Measurements from ENCODE around the gene THRAP3.
A peak's percentile ranks its signal among the peaks of the same experiment; 100 is the strongest.
"Not testable (repeated sequence)": the region's sequence is repeated elsewhere in the genome, so short reads cannot be mapped to it uniquely, and the experiment has no call there.

Gene THRAP3, protein sequence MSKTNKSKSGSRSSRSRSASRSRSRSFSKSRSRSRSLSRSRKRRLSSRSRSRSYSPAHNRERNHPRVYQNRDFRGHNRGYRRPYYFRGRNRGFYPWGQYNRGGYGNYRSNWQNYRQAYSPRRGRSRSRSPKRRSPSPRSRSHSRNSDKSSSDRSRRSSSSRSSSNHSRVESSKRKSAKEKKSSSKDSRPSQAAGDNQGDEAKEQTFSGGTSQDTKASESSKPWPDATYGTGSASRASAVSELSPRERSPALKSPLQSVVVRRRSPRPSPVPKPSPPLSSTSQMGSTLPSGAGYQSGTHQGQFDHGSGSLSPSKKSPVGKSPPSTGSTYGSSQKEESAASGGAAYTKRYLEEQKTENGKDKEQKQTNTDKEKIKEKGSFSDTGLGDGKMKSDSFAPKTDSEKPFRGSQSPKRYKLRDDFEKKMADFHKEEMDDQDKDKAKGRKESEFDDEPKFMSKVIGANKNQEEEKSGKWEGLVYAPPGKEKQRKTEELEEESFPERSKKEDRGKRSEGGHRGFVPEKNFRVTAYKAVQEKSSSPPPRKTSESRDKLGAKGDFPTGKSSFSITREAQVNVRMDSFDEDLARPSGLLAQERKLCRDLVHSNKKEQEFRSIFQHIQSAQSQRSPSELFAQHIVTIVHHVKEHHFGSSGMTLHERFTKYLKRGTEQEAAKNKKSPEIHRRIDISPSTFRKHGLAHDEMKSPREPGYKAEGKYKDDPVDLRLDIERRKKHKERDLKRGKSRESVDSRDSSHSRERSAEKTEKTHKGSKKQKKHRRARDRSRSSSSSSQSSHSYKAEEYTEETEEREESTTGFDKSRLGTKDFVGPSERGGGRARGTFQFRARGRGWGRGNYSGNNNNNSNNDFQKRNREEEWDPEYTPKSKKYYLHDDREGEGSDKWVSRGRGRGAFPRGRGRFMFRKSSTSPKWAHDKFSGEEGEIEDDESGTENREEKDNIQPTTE

DNA sequence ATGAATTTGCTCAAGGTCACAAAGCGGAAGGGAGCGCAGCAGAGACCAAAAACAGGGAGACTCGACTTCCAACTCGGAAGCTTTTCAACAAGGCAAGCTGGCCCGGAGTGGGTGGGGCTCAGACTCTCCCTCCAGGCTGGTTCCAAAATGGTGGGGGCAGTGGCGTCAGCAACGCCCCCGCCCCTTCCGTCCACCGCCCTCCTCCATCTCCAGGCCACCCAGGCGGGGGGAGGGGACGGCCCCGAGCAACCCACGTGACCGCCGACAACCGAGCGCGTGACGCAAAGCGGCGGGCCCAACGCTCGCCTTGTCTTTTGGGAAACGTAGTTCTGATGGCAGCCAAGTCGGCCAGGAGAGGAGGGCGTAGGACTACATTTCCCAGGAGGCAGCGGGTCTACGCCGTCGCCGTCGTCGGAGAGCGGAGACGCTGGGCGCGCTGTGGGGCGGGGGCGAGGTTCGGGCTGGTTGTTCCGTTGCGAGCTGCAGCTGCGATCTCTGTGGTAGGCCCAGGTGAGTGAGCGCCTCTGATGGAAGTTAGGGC lies at the start of gene THRAP3:
Gene THRAP3, plus strand, starts transcription at position 448 of the 541 bp plus-strand sequence. CDS start 58,121 bp downstream, outside the sequence.
- H3K36me3 Mint-ChIP-seq = peaks cover 7% of the 10 kb centered on the region
- peak within 1 kb of the TSS; percentile 99 for H3K27ac Mint-ChIP-seq
- no peaks in the 10 kb centered on the region for H3K27me3 Mint-ChIP-seq
- peaks cover 31% of the 10 kb centered on the region for H3K4me1 Mint-ChIP-seq (ENCODE audit: low read depth)
- H3K9me3 Mint-ChIP-seq (ENCODE audit: low read depth) = no peaks in the 10 kb centered on the region
- H3K4me3 Mint-ChIP-seq = peak within 1 kb of the TSS; percentile 99

- H3K4me1 Mint-ChIP-seq (ENCODE audit: low read depth) = peaks cover 21% of the 10 kb centered on the region
- H3K9me3 Mint-ChIP-seq (ENCODE audit: low read depth) = no peaks in the 10 kb centered on the region
- peak overlapping the region; percentile 34 for H3K27ac Mint-ChIP-seq
- no peaks in the 10 kb centered on the region for H3K27me3 Mint-ChIP-seq
- no peaks in the 10 kb centered on the region for H3K36me3 Mint-ChIP-seq
- H3K4me3 Mint-ChIP-seq = no peak overlapping the region
Measured at GRCh38 chr1:36174713-36175112, 49.5 kb upstream of the THRAP3 start.

- Mint-ChIP-seq H3K27me3 (no peaks in the 10 kb centered on the region), H3K4me3 (no peak overlapping the region), H3K36me3 (no peaks in the 10 kb centered on the region), H3K27ac (peak overlapping the region; percentile 34), H3K9me3 (ENCODE audit: low read depth) (no peaks in the 10 kb centered on the region), H3K4me1 (ENCODE audit: low read depth) (peaks cover 16% of the 10 kb centered on the region)
Measured at GRCh38 chr1:36175137-36176095, 48.8 kb upstream of the THRAP3 start.

GRCh38 chr1:36176106-36176949 lies 47.9 kb upstream of the THRAP3 start:
- peaks cover 3% of the 10 kb centered on the region for H3K36me3 Mint-ChIP-seq
- H3K4me3 Mint-ChIP-seq = no peak overlapping the region
- peaks cover 17% of the 10 kb centered on the region for H3K4me1 Mint-ChIP-seq (ENCODE audit: low read depth)
- no peaks in the 10 kb centered on the region for H3K9me3 Mint-ChIP-seq (ENCODE audit: low read depth)
- H3K27me3 Mint-ChIP-seq = no peaks in the 10 kb centered on the region
- H3K27ac Mint-ChIP-seq = no peak overlapping the region

DNA sequence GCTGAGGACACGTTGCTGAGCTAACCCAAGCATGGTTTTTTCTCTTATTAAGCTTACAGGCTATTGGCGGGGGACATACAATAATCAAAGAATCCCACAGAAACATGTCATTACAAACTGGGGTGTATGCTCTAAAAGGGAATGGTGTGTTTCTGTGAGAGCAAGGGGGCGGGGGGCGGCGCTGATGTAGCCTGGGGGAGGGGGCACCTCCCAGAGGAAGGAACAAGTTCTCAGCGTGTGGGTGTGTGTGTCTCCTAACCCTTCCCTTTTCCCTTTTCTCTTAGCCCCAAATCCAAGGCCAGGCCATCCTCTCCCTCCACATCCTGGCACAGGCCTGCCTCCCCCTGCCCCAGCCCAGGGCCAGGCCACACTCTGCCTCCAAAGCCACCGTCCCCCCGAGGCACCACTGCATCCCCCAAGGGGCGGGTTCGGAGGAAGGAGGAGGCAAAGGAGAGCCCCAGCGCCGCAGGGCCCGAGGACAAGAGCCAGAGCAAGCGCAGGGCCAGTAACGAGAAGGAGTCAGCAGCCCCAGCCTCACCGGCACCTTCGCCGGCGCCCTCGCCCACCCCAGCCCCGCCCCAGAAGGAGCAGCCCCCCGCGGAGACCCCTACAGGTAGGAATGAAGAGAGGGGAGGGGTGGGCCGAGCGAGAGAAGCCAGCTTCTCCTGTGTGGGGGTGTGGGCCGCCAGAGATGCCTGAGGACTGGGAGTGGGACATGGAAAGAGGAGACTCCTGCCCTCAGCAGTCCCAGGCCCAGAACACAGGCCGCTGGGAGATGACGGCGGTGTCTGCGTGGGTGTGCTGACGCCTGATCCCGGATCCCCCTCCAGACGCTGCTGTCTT lies 46.4 kb upstream of the THRAP3 start:
- Mint-ChIP-seq H3K27me3 (no peaks in the 10 kb centered on the region), H3K4me3 (no peak overlapping the region), H3K4me1 (ENCODE audit: low read depth) (peaks cover 14% of the 10 kb centered on the region), H3K27ac (no peak overlapping the region), H3K9me3 (ENCODE audit: low read depth) (no peaks in the 10 kb centered on the region), H3K36me3 (peaks cover 3% of the 10 kb centered on the region)

GRCh38 chr1:36178471-36179219 lies 45.6 kb upstream of the THRAP3 start:
- no peaks in the 10 kb centered on the region for H3K9me3 Mint-ChIP-seq (ENCODE audit: low read depth)
- H3K36me3 Mint-ChIP-seq = peaks cover 3% of the 10 kb centered on the region
- H3K4me1 Mint-ChIP-seq (ENCODE audit: low read depth) = peaks cover 9% of the 10 kb centered on the region
- no peak overlapping the region for H3K4me3 Mint-ChIP-seq
- H3K27ac Mint-ChIP-seq = no peak overlapping the region
- H3K27me3 Mint-ChIP-seq = no peaks in the 10 kb centered on the region

- Mint-ChIP-seq H3K36me3 (peaks cover 3% of the 10 kb centered on the region), H3K27ac (no peak overlapping the region), H3K4me1 (ENCODE audit: low read depth) (peaks cover 6% of the 10 kb centered on the region), H3K27me3 (no peaks in the 10 kb centered on the region), H3K9me3 (ENCODE audit: low read depth) (no peaks in the 10 kb centered on the region), H3K4me3 (no peak overlapping the region)
Measured at GRCh38 chr1:36179220-36179600, 45.0 kb upstream of the THRAP3 start.

- peaks cover 6% of the 10 kb centered on the region for H3K4me1 Mint-ChIP-seq (ENCODE audit: low read depth)
- H3K36me3 Mint-ChIP-seq = peaks cover 3% of the 10 kb centered on the region
- H3K9me3 Mint-ChIP-seq (ENCODE audit: low read depth) = no peaks in the 10 kb centered on the region
- H3K4me3 Mint-ChIP-seq = no peak overlapping the region
- peak overlapping the region; percentile 56 for H3K27ac Mint-ChIP-seq
- no peaks in the 10 kb centered on the region for H3K27me3 Mint-ChIP-seq
Measured at GRCh38 chr1:36182734-36183133, 41.5 kb upstream of the THRAP3 start.

- Mint-ChIP-seq H3K4me3 (no peak overlapping the region), H3K36me3 (peaks cover 3% of the 10 kb centered on the region), H3K4me1 (ENCODE audit: low read depth) (peaks cover 11% of the 10 kb centered on the region), H3K27ac (peak overlapping the region; percentile 56), H3K27me3 (no peaks in the 10 kb centered on the region), H3K9me3 (ENCODE audit: low read depth) (no peaks in the 10 kb centered on the region)
Measured at GRCh38 chr1:36183309-36183856, 40.9 kb upstream of the THRAP3 start.

- H3K27ac Mint-ChIP-seq = peak overlapping the region; percentile 72
- H3K9me3 Mint-ChIP-seq (ENCODE audit: low read depth) = no peaks in the 10 kb centered on the region
- H3K4me3 Mint-ChIP-seq = no peak overlapping the region
- no peaks in the 10 kb centered on the region for H3K27me3 Mint-ChIP-seq
- H3K4me1 Mint-ChIP-seq (ENCODE audit: low read depth) = peaks cover 7% of the 10 kb centered on the region
- H3K36me3 Mint-ChIP-seq = no peaks in the 10 kb centered on the region
Measured at GRCh38 chr1:36187800-36188593, 36.2 kb upstream of the THRAP3 start.

DNA sequence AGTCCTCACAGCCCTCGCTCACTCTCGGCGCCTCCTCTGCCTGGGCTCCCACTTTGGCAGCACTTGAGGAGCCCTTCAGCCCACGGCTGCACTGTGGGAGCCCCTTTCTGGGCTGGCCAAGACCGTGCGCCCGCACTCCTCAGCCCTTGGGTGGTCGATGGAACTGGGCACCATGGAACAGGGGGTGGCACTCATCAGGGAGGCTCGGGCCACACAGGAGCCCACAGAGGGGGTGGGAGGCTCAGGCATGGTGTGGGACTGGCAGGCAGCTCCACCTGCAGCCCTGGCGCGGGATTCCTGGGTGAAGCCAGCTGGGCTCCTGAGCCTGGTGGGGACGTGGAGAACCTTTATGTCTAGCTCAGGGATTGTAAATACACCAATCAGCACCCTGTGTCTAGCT lies 27.4 kb upstream of the THRAP3 start:
- not testable (repeated sequence) for H3K4me1 Mint-ChIP-seq (ENCODE audit: low read depth); H3K4me3 Mint-ChIP-seq; H3K9me3 Mint-ChIP-seq (ENCODE audit: low read depth); H3K36me3 Mint-ChIP-seq; H3K27ac Mint-ChIP-seq; H3K27me3 Mint-ChIP-seq
